HT1080 (cell line): Measurements from ENCODE around the gene PCLAF. TPM values are rescaled to one million over a fixed set of nuclear protein-coding genes. Genes with fewer than 3 reads are reported as not detected.
A peak's percentile ranks its signal among the peaks of the same experiment; 100 is the strongest.

Experiments used
- DNase-seq: peaks from one replicate; pipeline ENCODE4 v3.0.0-alpha.2; 2015; ENCODE audit warnings: low read depth
- small RNA-seq: library from RNA; depleted of rRNA; stranded (forward); fragments of <200 nt; gene quantifications from one replicate; pipeline ENCODE3, GENCODE V24; 2014
- total RNA-seq: library from RNA; depleted of rRNA; stranded (reverse); fragments of >200 nt; shearing (Covaris generic); gene quantifications from 2 replicates; pipeline ENCODE4 v1.2.3, GENCODE V29; 2014; rRNA removed

The PCLAF gene
- total RNA-seq, 1 experiment from 2014 or later = 120 TPM

DNA sequence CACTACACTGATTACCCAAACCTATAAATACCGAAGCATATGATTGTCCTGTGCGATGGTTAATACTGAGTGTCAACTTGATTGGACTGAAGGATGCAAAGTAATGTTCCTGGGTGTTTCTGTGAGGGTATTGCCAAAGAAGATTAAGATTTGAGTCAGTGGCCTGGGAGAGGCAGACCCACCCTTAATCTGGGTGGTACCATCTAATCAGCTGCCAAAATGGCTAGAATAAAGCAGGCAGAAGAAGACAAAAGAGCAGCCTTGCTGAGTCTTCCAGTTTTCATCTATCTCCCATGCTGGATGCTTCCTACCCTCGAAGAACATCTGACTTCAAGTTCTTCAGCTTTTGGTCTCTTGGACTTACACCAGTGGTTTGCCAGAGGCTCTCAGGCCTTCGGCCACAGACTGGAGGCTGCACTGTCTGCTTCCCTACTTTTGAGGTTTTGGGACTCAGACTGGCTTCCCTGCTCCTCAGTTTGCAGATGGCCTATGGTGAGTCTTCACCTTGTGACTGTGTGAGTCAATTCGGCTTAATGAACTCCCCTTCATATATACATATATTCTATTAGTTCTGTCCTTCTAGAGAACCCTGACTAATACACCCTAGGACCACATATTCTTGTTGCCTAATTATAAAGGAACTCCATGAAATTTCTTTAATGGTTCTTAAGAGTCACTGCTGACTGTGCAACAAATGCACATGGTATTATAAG is 56.9 kb downstream of the PCLAF start:
- DNase-seq = peak; percentile 26

DNA sequence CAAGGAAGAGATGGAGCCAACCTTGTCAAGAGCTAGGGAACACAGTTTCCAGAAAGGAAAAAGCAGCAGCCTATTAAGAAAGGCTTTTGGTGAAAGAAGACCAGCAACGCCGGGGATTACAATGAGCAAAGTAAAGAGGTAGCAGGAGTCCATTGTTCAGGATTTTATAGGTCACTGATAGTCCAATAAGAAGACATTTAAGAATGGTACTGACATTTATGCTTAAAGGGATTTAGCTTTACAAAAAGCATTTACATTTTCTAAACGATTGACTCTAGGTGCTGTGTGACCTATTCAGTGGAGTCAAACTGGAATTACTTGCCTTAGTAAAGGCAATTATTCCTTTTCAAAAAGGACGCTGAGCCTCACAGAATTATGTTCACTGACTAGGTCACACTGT is 66.0 kb downstream of the PCLAF start:
- DNase-seq = no peak

DNA sequence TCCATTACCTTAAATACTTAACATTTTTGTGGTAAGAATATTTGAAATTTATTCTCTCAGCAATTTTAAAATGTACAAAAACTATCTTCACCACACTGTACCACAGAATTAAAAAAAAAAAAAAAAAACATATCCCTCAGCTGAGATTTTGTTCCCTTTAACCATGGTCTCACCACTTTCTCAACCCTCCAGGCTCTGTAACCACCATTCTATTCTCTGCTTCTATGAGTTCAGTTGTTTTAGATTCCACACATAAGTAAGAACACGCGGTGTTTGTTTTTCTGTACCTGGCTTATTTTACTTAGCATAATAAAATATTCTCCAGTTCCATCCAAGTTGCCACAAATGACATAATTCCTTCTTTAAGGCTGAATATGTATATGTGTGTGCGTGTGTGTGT is 66.8 kb downstream of the PCLAF start:
- no peak for DNase-seq

Small RNAs within 50 kb of the gene (small RNA-seq; reads per million reads assigned to genes)
- not detected for gene RF00554

Other genes starting within 250 kb of the PCLAF start
- 2.3 TPM in 2 replicates for gene SNX22, start 229.7 kb downstream of the PCLAF start, total RNA-seq
- gene PPIB, start 218.4 kb downstream of the PCLAF start, total RNA-seq = 499 and 546 TPM in 2 replicates
- 10.0 and 15.0 TPM in 2 replicates for gene CSNK1G1, start 25.3 kb downstream of the PCLAF start, total RNA-seq
- 5.4 and 6.3 TPM in 2 replicates for gene TRIP4, start 6.4 kb upstream of the PCLAF start, total RNA-seq
- 13.7 and 18.1 TPM in 2 replicates for gene ZNF609, start 79.1 kb upstream of the PCLAF start, total RNA-seq